ENCODE data around the gene TCP11L2.
A peak's percentile ranks its signal among the peaks of the same experiment; 100 is the strongest.

TCP11L2 gene

GRCh38 chr12:106331599-106331998, 29.1 kb downstream of the TCP11L2 start:
- no peak overlapping the region for H3K27ac ChIP-seq
- no peak for TF ChIP-seq ZFX (IDR thresholded peaks at IDR 0.05; ENCODE audit: borderline replicate concordance)
- no peak for TF ChIP-seq CTCF (IDR thresholded peaks at IDR 0.05)

GRCh38 chr12:106332536-106332935, 30.0 kb downstream of the TCP11L2 start:
- H3K27ac ChIP-seq = no peak overlapping the region
- no peak for TF ChIP-seq CTCF (IDR thresholded peaks at IDR 0.05)

GRCh38 chr12:106333010-106333409, 30.5 kb downstream of the TCP11L2 start:
- no peak for TF ChIP-seq CTCF (IDR thresholded peaks at IDR 0.05)
- TF ChIP-seq ZFX (IDR thresholded peaks at IDR 0.05; ENCODE audit: borderline replicate concordance) = no peak
- no peak overlapping the region for H3K27ac ChIP-seq

GRCh38 chr12:106333756-106334155, 31.2 kb downstream of the TCP11L2 start:
- H3K27ac ChIP-seq = no peak overlapping the region
- TF ChIP-seq CTCF (IDR thresholded peaks at IDR 0.05) (no peak), ZFX (IDR thresholded peaks at IDR 0.05; ENCODE audit: borderline replicate concordance) (no peak)

GRCh38 chr12:106341086-106341877, 38.7 kb downstream of the TCP11L2 start:
- H3K27ac ChIP-seq = no peak overlapping the region
- TF ChIP-seq ZFX (IDR thresholded peaks at IDR 0.05; ENCODE audit: borderline replicate concordance) = no peak

GRCh38 chr12:106342397-106343213, 40.1 kb downstream of the TCP11L2 start:
- H3K27ac ChIP-seq = peak overlapping the region; percentile 18
- TF ChIP-seq CTCF (IDR thresholded peaks at IDR 0.05) = no peak
- TF ChIP-seq ZFX (IDR thresholded peaks at IDR 0.05; ENCODE audit: borderline replicate concordance) = no peak

GRCh38 chr12:106343214-106343528, 40.6 kb downstream of the TCP11L2 start:
- peak overlapping the region; percentile 18 for H3K27ac ChIP-seq
- TF ChIP-seq CTCF (IDR thresholded peaks at IDR 0.05) (no peak), ZFX (IDR thresholded peaks at IDR 0.05; ENCODE audit: borderline replicate concordance) (no peak)
